Measurements from ENCODE around the gene OR2T8. TPM values are rescaled to one million over a fixed set of nuclear protein-coding genes. Genes with fewer than 3 reads are reported as not detected.

The OR2T8 gene
- total RNA-seq, 1 donor from 2014 or later: not detected

- Mint-ChIP-seq H3K36me3 (no peaks in the 10 kb centered on the region), H3K4me1 (ENCODE audit: unreplicated experiment) (no peaks in the 10 kb centered on the region), H3K9me3 (peaks cover 11% of the 10 kb centered on the region), H3K4me3 (no peak overlapping the region), H3K27me3 (no peaks in the 10 kb centered on the region), H3K27ac (no peak overlapping the region)
- TF ChIP-seq, protein P1, sequence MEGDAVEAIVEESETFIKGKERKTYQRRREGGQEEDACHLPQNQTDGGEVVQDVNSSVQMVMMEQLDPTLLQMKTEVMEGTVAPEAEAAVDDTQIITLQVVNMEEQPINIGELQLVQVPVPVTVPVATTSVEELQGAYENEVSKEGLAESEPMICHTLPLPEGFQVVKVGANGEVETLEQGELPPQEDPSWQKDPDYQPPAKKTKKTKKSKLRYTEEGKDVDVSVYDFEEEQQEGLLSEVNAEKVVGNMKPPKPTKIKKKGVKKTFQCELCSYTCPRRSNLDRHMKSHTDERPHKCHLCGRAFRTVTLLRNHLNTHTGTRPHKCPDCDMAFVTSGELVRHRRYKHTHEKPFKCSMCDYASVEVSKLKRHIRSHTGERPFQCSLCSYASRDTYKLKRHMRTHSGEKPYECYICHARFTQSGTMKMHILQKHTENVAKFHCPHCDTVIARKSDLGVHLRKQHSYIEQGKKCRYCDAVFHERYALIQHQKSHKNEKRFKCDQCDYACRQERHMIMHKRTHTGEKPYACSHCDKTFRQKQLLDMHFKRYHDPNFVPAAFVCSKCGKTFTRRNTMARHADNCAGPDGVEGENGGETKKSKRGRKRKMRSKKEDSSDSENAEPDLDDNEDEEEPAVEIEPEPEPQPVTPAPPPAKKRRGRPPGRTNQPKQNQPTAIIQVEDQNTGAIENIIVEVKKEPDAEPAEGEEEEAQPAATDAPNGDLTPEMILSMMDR (conservative IDR thresholded peaks at IDR 0.05): no peak
- DNase-seq (ENCODE audit: extremely low spot score, unreplicated experiment): no peak
Measured at GRCh38 chr1:247904122-247904521, 15.9 kb upstream of the OR2T8 start.

GRCh38 chr1:247905181-247905580 lies 14.9 kb upstream of the OR2T8 start:
- TF ChIP-seq, protein P1 (conservative IDR thresholded peaks at IDR 0.05): no peak
- no peak for DNase-seq (ENCODE audit: extremely low spot score, unreplicated experiment)
- Mint-ChIP-seq H3K4me3 (no peak overlapping the region), H3K9me3 (peaks cover 11% of the 10 kb centered on the region), H3K27me3 (no peaks in the 10 kb centered on the region), H3K4me1 (ENCODE audit: unreplicated experiment) (no peaks in the 10 kb centered on the region), H3K36me3 (no peaks in the 10 kb centered on the region), H3K27ac (no peak overlapping the region)

- TF ChIP-seq, protein P1 (conservative IDR thresholded peaks at IDR 0.05): no peak
- no peak overlapping the region for H3K27ac Mint-ChIP-seq
- H3K27me3 Mint-ChIP-seq: no peaks in the 10 kb centered on the region
- DNase-seq (ENCODE audit: extremely low spot score, unreplicated experiment): no peak
- H3K4me3 Mint-ChIP-seq: no peak overlapping the region
- peaks cover 11% of the 10 kb centered on the region for H3K9me3 Mint-ChIP-seq
- H3K4me1 Mint-ChIP-seq (ENCODE audit: unreplicated experiment): no peaks in the 10 kb centered on the region
- H3K36me3 Mint-ChIP-seq: no peaks in the 10 kb centered on the region
Measured at GRCh38 chr1:247905910-247906503, 14.0 kb upstream of the OR2T8 start.

DNA sequence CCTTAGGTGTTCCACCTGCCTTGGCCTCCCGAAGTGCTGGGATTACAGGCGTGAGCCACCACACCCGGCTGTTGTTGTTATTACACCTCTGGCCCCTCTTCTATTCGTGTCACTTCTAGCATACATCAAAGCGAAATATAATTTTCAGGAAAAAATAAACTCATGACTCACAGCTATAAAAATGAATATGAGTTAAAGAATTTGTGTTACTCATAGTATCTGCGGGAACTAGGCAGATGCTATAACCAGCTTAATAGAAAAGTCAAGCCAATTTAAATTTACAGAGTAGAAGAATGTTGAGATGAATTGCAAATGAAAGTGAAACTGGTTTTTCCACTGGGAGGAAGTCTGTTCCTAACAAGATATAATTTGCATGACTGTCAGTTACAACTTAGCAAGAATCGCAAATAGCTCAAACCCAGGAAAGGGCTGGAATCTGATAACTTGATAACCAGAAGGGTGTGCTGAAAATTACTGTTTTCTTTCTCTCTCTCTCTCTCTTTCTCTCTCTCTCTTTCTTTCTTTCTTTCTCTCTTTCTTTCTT lies 13.5 kb upstream of the OR2T8 start:
- Mint-ChIP-seq H3K9me3 (peaks cover 11% of the 10 kb centered on the region), H3K4me1 (ENCODE audit: unreplicated experiment) (no peaks in the 10 kb centered on the region), H3K36me3 (no peaks in the 10 kb centered on the region), H3K27me3 (no peaks in the 10 kb centered on the region), H3K4me3 (no peak overlapping the region), H3K27ac (no peak overlapping the region)
- no peak for DNase-seq (ENCODE audit: extremely low spot score, unreplicated experiment)
- TF ChIP-seq, protein P1 (conservative IDR thresholded peaks at IDR 0.05): no peak

- Mint-ChIP-seq H3K36me3 (no peaks in the 10 kb centered on the region), H3K27ac (no peak overlapping the region), H3K27me3 (no peaks in the 10 kb centered on the region), H3K4me1 (ENCODE audit: unreplicated experiment) (no peaks in the 10 kb centered on the region), H3K4me3 (no peak overlapping the region), H3K9me3 (peaks cover 11% of the 10 kb centered on the region)
- no peak for DNase-seq (ENCODE audit: extremely low spot score, unreplicated experiment)
- TF ChIP-seq, protein P1 (conservative IDR thresholded peaks at IDR 0.05): no peak
Measured at GRCh38 chr1:247908766-247909165, 11.3 kb upstream of the OR2T8 start.
